HG03103 (cell line): Measurements from ENCODE around the gene LGALS7B.
"Not testable (repeated sequence)": the region's sequence is repeated elsewhere in the genome, so short reads cannot be mapped to it uniquely, and the experiment has no call there.

Experiments
- ATAC-seq: cut with Tn5 transposase; IDR thresholded peaks from one replicate; pipeline ENCODE4 v1.9.1; 2021; ENCODE audit warnings: low read depth; ENCODE audit not compliant: unreplicated experiment

LGALS7B gene

DNA sequence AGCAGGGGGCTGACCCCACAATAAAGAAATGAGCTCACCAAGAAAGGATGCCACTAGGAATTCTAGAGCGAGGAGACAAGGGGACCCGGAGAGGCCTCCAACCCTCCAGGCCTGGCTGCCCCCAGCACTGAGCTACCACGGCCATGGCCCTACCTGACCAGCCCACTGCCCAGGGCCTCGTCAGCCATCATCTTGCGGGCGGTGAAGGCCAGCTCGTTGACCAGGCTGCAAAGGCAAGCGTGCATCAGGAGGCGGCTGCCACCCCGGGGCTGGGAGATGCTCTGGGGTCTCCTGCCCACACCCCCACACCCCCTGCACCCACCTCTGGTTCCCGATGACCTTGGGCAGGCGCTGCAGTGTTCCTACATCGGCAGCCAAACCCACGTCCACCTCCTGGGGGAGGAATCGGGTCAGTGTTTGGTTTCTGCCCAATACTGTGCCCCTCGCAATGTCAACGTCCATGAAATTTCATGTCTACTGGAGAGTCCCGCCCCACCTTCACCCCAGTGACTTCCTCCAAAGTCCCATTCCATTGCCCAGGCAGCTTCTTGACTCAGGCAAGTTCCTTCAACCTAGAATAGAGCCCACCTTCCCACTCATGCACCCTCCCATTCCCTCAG is 27.2 kb downstream of the LGALS7B start:
- no peak for ATAC-seq

DNA sequence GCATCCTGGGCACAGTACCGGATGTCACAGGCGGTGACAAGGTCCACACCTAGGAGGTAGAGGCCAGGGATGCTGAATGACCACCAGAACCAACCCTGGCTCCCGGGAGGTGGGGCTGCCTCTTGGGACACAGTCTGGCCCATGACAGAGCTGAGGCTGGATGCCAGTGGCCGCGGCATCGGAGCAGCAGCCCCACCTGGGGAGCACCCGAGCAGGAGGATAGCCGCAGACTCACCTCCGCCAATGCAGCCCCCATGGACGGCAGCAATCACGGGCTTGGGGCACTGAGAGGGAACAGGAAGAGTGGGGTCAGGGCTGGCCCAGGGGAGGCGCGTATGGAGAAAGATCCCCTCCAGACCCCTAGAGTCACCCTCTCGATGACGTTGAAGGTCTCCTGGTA is 28.1 kb downstream of the LGALS7B start:
- ATAC-seq, result no peak

DNA sequence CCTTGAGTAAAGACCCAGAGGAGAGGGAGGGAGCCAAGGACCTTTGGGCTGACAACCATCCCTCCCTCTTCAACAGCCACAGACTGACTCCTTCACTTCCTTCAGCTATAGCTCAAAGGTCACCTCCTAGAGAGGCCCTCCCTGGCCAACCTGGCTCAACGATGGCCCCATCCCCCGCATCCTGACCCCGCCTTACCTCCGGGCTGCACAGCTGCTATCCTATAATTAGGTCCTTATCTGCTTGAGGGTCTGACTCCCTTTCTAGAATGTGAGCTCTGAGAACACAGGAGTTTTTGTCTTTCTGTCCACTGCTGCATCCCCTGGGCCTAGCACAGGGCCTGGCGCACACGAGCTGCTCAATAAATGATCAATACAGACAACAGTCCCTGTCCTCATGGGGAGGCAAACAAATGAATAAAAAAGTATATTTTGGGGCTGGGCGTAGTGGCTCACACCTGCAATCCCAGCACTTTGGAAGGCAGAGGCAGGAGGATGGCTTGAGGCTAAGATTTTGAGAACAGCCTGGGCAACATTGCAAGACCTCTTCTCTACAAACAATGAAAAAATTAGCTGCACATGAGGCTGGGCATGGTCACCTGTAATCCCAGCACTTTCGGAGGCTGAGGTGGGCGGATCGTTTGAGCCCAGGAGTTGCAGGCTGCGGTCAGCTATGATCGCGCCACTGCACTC is 30.4 kb downstream of the LGALS7B start:
- no peak for ATAC-seq

DNA sequence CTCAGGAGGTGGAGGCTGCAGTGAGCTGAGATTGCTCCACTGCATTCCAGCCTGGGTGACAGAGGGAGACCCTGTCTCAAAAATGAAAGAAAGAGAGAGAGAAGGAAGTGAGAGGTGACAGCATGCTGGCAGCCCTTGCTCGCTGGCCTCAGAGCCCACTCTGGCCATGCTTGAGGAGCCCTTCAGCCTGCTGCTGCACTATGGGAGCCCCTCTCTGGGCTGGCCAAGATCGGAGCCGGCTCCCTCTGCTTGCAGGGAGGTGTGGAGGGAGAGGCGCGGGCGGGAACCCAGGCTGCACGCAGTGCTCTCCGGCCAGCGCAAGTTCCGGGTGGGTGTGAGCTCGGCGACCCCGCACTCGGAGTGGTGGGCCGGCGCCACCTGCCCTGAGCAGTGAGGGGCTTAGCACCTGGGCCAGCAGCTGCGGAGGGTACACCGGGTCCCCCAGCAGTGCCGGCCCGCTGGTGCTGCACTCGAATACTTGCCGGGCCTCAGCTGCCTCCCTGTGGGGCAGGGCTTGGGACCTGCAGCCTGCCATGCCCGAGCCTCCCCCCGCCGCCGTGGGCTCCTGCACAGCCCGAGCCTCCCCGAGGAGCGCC is 32.3 kb downstream of the LGALS7B start:
- not testable (repeated sequence) for ATAC-seq

DNA sequence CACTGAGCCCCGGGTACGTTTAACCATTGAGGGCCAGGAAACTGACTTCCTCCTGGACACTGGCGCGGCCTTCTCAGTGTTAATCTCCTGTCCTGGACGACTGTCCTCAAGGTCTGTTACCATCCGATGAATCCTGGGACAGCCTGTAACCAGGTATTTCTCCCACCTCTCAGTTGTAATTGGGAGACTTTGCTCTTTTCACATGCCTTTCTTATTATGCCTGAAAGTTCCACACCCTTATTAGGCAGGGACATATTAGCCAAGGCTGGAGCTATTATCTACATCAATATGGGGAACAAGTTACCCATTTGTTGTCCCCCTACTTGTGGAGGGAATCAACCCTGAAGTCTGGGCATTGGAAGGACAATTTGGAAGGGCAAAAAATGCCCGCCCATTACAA is 36.9 kb downstream of the LGALS7B start:
- ATAC-seq, result not testable (repeated sequence)

DNA sequence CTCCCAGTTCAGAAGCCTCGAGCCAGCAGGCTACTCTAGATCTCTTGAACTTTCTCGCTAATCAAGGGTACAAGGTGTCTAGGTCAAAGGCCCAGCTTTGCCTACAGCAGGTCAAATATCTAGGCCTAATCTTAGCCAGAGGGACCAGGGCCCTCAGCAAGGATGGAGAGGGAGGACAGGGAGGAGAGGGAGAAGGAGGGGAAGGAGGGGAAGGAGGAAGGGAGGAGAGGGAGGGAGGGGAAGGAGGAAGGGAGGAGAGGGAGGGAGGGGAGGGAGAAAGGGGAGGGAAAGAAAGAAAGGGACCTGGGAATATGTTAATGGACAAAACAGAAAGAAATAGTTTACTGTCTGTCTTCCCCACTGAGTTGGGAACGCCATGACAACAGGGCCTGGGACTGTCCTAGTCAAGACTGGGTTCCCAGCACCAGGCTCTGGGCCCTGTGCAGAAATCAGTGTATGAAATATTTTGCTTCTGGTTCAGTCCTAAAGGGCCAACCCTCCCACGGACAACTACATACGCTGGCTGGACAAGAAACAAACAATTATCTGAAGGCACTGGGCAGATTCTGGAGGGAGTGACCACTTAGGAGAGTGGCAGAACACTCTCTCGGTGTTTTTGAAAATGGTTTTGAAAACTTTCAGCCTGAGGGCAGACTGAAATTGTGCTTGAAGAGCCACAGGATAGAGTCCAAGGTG is 38.0 kb downstream of the LGALS7B start:
- no peak for ATAC-seq

DNA sequence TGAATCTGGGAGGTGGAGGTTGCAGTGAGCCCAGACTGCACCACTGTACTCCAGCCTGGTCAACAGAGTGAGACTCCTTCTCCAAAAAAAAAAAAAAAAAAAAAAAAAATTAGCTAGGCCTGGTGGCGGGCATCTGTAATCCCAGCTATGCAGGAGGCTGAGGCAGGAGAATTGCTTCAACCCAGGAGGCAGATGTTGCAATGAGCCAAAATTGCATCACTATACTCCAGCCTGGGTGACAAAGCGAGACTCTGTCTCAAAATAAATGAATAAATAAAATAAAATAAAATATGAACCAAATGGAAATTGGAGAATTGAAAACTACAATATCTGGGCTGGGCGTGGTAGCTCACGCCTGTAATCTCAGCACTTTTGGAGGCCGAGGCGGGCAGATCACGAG is 40.2 kb downstream of the LGALS7B start:
- not testable (repeated sequence) for ATAC-seq

DNA sequence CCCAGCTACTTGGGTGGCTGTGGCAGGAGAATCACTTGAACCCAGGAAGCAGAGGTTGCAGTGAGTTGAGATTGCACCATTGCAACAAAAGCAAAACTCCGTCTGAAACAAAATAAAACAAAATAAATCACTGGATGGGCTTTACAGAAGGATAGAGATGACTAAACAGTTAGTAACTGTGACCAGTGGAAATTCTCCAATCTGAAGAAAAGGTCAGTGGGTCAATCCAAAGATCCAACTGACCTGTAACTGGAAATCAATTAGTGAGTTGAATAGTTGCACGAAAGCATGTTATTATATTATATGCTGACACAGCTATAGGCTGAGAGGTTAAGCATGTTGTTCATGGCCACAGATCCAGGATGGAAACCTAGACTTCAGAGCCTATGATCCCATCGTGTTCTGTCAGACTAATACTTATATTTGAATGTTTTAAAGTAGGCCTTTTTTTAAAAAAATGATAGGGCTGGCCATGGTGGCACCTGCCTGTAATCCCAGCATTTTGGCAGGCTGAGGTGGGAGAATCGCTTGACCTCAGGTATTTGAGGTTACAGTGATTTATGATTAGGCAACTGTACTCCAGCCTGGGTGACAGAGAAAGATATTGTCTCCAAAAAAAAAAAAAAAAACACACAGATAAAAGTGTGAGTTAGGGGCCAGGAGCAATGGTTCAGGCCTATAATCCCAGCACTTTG is 41.2 kb downstream of the LGALS7B start:
- no peak for ATAC-seq

DNA sequence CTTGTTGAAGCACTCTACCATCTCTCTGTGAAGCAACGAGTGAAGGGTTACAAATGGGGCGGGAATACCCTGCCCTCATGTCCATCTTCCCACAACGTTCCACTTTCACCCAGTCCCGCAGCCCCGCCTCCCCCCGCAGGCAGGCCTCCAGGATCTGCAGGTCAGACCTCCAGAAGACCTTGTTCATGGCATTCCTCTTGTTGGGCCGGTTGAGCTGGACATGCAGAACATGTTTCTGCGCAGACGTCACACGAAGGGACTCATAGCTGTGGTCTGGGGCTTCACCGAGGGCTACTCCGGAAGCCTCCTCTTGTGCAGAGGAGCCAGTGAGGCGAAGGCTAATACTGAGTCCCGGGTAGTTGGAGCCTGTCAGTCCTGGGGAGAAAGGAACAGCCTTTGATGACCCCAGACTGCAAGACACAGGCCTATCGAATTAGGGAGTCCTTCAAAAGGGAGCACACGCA is 42.2 kb downstream of the LGALS7B start:
- peak; percentile 29 for ATAC-seq

DNA sequence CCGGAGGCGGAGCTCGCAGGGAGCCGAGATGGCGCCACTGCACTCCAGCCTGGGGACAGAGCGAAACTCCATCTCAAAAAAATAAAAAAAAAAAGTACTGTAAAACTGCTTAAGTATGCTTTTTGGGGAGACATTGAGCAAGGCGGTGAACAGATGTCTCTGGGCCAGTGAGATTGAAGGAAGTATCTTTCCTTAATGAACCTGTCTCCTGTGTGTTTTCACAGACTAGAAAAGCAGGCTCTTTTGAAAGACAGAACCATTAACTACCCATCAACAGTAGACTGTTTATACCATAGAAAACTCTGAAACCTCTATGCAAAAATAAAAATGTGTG is 44.1 kb downstream of the LGALS7B start:
- ATAC-seq, result no peak

DNA sequence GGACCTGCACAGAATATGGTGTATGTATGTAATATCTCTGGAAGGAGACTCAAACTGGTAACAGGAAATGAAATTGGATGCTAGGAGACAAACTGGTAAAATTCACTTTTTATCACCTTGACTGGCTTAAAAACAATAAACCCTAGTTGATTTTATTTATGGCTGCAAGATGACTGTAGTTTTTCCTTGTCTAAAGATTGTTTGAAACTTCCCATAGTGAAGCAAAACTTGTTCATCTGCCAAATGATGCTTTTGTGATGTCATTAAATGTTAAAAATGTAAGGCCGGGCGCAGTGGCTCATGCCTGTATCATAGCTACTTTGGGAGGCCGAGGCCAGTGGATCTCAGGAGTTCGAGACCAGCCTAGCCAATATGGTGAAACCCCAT is 45.1 kb downstream of the LGALS7B start:
- no peak for ATAC-seq

DNA sequence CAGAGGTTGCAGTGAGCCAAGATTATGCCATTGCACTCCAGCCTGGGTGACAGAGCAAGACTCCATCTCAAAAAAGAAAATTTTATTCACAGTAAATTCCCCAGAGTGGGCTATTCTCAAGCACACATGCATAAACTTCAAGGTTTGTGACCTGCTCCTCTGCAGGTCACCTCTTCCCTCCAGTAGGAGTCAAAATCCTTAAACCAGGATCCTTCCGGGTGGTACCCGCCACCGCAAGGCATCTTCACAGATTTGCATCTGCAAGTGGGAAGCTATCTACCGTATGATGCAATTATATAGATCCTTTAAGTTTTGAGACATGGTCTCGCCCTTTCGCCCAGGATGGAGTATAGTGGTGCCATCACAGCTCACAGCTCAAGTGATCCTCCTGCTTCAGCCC is 45.6 kb downstream of the LGALS7B start:
- ATAC-seq, result no peak

DNA sequence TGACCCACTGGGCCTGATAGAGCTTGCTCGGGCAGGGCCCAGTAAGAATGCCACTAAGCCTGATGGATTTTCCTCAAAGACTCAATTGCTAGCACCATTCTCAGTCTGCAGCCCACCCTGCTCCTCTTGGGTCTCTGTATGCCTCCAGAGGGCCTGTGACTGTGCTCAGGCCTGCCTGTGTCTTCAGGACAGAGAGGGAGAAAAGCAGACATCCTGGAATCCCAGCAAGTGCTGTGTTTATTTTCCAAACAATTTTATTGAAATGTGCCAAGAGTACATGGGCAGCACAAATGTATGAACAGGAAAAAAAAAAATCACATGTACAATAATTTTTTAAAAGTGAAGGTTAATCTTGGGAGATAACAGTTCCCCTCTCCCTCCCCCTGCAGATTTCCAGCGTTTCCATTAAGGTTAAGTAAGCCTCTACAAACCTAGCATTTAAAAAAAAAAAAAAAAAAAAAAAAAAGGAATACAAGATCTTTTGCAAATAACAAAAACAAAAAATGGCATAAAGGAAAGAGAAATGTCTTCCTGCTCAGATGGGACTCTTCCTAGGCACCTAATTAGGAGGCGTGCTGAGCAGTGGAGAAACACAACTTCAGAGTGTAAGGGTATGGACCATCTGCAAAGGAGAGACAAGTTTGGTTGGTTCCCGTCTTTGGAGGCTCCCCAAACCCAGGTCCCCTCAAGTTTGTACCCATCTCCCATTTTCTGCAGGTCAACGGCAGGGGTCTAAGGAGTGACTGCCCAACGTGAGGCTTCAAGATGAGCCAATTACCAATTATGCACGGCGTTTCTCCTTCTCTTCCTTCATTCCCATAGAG is 47.4 kb downstream of the LGALS7B start:
- ATAC-seq, result no peak

DNA sequence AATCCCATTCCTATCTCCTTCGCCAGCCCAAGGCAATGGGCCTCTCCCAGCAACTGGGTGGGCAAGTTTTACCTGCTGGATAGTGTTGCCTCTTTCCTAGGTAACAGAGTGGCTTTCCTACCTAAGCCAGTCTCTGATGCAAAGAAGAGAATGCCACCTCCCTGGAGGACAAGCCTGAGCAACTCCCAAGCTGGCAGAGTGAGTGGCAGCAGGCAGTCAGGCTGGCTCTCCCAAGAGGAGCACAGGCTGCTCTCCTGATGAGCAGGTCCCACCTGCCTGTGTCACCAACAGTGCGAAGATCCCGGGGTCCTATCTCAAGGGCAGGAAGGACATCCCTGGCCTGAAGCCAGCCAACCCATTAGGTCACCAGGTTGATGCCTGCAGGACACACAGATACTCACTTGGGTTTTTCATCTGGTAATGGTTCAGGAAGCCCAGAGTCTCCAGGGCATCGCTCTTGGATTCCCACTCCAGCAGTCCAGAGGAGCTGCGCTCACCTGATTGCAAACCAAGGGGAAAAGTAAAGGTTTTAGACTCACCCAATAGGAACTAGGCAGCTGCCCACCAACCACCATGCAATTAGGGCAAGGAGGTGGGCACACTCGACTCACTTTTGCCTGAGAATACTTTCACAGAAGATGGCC is 48.1 kb downstream of the LGALS7B start:
- no peak for ATAC-seq

DNA sequence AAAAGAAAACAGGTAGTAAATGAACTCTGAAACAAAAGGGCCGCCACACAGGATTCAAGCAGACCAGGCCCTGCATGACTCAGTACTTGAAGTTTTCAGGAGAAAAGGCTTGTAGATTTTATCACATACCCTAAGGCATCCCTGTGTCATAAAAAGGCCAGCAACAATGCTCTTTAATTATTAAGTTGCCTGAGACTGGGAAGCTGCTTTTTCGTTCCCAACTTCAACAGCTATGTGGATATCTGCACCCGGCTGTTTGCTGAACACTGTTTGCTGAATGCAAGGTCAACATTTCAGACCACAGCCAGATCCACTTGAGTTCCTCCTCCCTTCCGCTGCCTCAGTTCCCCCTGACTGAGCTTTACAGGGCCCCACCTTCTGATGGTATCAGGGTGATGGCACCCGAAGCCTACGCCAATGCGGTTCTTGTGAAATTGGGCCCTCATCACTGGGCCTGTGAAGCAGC is 48.7 kb downstream of the LGALS7B start:
- ATAC-seq, result no peak

DNA sequence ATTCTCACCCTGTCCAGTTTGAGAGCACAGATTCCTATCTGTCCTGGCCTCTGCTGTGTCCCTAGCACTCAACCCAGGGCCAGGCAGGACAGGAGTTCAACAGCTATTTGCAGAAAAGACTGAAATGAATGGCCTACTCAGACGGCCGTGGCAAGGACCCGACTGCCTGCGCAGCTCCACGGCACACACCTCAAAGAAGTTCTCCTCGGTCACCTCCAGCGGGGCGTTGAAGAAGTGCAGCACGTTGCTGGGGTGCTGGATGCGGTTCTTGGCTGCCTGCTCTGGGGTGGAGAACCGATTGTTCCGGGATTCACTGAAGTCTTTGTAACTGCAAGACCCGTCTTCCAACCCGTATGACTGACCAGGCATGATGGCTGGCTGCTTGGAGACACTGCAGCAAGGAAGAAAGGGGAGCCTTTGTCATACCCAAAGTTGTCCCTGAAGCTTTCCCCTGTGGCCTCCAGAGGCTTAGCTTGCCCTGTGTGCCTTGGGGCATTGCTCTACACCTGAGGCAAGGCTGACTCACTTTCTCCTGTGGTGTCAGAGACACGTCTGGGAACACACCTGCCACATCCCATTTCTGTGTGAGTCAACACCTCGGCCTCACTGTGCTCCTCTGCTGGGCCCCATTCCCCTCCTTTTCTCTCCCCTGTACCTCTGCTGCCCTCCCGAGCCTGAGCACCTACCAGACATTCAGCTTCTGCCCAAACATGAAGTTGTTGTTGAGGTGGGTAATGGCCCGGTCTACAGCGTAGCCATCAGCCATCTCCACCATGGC is 49.4 kb downstream of the LGALS7B start:
- ATAC-seq, result no peak

DNA sequence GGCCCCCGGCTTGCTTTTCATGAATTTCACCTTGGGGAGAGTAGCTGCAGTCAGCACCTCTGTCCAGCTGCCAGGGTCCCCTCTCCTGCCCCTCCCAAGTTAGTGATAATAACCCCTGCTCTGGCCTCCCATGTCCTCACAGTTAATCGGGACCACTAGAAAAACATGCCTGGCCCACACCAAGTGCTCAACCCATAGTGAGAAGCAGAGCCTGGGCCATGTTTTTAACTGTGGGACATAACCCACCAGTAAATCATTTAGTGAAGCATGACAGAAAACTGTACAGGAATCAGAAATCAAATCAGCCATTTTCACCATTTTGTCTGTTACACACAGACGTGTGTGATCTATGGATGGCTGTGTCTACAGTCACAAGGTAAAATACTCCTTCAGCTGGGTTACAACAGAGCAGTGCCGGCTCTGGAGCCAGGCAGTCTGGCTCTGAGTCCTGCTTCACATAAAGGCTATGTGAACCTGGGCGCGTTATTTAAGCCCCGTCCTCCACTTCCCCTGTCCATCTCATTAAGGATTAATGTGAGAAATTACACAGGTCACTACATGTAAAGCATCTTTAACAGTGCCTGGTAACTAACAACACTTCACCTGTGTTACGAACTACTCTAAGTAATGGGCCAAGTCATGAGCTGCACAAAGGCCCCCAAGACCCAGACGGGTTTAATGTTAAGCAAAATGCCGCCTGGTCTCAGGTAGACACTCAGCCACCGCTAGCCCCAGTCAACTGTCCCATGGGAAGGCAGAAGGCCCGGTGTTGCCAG is 50.2 kb downstream of the LGALS7B start:
- ATAC-seq, result no peak
